Measurements from ENCODE around the gene SNCB. TPM values are rescaled to one million over a fixed set of nuclear protein-coding genes. Genes with fewer than 3 reads are reported as not detected.

SNCB gene
- total RNA-seq, 1 experiment from 2014 or later = 2.1 TPM

DNA sequence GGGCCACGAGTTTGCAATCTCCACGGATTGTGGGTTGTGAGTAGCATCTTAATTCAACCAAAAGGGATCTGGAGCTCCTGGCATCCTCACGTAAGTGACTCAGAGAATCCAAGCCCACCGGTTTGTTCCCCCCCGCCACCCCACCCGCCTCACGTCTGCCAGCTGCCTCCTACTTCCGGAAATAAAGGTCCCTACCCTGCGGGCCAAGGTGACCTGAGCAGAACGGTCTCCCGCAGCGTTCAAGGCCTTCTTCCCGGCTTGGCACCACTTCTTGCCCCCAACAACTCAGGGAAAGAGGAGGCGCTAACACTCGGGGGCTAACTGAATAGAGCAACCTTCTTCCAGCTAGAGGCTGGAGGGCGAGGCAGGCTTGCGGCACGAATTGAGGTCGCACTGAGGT is 11.6 kb downstream of the SNCB start:
- BruUV-seq (replicated peaks) = no TSS peak
- Histone ChIP-seq H3K79me2 (ENCODE audit: low read length) (no peaks in the 10 kb centered on the region), H3F3A (ENCODE audit: low read length, unreplicated experiment) (no peaks in the 10 kb centered on the region), H3K9ac (ENCODE audit: low read length) (no peak overlapping the region), H3K9me3 (ENCODE audit: low read length) (no peaks in the 10 kb centered on the region), H3K27ac (ENCODE audit: low read length) (no peak overlapping the region), H3K4me2 (ENCODE audit: low read length) (no peak overlapping the region), H3K4me3 (ENCODE audit: low read length) (no peak overlapping the region), H2AFZ (ENCODE audit: low read length) (no peak overlapping the region), H3K9me2 (replicated peaks; ENCODE audit: low read length) (no peaks in the 10 kb centered on the region), H3K36me3 (ENCODE audit: low read depth, low read length) (no peaks in the 10 kb centered on the region), H3K27me3 (ENCODE audit: low read length) (peaks cover 18% of the 10 kb centered on the region), H3K4me1 (ENCODE audit: insufficient read depth, low read length) (peaks cover 21% of the 10 kb centered on the region), H4K20me1 (ENCODE audit: low read length) (no peaks in the 10 kb centered on the region)
- POLR2A ChIA-PET (ENCODE audit: unreplicated experiment) = no interaction called here
- CTCF ChIA-PET = no interaction called here
- intact Hi-C loops (cut with micrococcal nuclease) = no loop called here
- no peak for ATAC-seq
- TF ChIP-seq, protein P1, sequence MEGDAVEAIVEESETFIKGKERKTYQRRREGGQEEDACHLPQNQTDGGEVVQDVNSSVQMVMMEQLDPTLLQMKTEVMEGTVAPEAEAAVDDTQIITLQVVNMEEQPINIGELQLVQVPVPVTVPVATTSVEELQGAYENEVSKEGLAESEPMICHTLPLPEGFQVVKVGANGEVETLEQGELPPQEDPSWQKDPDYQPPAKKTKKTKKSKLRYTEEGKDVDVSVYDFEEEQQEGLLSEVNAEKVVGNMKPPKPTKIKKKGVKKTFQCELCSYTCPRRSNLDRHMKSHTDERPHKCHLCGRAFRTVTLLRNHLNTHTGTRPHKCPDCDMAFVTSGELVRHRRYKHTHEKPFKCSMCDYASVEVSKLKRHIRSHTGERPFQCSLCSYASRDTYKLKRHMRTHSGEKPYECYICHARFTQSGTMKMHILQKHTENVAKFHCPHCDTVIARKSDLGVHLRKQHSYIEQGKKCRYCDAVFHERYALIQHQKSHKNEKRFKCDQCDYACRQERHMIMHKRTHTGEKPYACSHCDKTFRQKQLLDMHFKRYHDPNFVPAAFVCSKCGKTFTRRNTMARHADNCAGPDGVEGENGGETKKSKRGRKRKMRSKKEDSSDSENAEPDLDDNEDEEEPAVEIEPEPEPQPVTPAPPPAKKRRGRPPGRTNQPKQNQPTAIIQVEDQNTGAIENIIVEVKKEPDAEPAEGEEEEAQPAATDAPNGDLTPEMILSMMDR (conservative IDR thresholded peaks at IDR 0.05; ENCODE audit: low read depth, low read length) = no peak
- TF ChIP-seq EZH2 (IDR thresholded peaks at IDR 0.05; ENCODE audit: low read length, unreplicated experiment) = no peak
- no peak for TF ChIP-seq EZH2phosphoT487 (IDR thresholded peaks at IDR 0.05; ENCODE audit: borderline replicate concordance, low read length)
- no peak for DNase-seq

DNA sequence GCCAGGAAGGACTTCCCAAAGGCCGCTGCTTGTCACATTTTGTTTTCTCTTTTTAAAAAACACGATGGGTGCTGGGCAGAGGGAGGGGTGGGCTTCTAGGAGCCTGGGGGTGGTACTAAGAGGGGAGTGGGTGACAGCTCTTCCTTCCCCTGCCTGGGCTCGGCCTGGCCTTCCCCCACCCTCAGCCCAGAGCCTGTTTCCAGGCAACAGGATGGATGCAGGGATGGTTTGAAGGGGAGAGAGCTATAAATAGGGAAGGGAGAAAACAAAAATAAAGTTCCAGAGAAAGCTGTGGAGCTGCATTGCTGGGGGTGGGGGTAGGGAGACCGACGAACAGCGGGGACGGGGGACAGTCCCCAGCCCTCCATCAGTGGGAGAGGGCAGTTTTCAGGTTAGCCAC is 13.8 kb downstream of the SNCB start:
- no peak for DNase-seq
- Histone ChIP-seq H3F3A (ENCODE audit: low read length, unreplicated experiment) (no peaks in the 10 kb centered on the region), H3K9me2 (replicated peaks; ENCODE audit: low read length) (no peaks in the 10 kb centered on the region), H3K4me1 (ENCODE audit: insufficient read depth, low read length) (peaks cover 26% of the 10 kb centered on the region), H3K9ac (ENCODE audit: low read length) (no peak overlapping the region), H3K27ac (ENCODE audit: low read length) (no peak overlapping the region), H3K27me3 (ENCODE audit: low read length) (peaks cover 18% of the 10 kb centered on the region), H3K36me3 (ENCODE audit: low read depth, low read length) (no peaks in the 10 kb centered on the region), H3K79me2 (ENCODE audit: low read length) (no peaks in the 10 kb centered on the region), H2AFZ (ENCODE audit: low read length) (no peak overlapping the region), H3K4me2 (ENCODE audit: low read length) (no peak overlapping the region), H3K4me3 (ENCODE audit: low read length) (no peak overlapping the region), H4K20me1 (ENCODE audit: low read length) (no peaks in the 10 kb centered on the region), H3K9me3 (ENCODE audit: low read length) (no peaks in the 10 kb centered on the region)
- no TSS peak for BruUV-seq (replicated peaks)
- intact Hi-C loops (cut with micrococcal nuclease) = no loop called here
- CTCF ChIA-PET = interaction anchor here (0.6 kb wide), 1 partner anchor 44 kb away, joined by 14 read pairs; no protein-coding TSS in a partner anchor
- POLR2A ChIA-PET (ENCODE audit: unreplicated experiment) = no interaction called here
- no peak for TF ChIP-seq EZH2phosphoT487 (IDR thresholded peaks at IDR 0.05; ENCODE audit: borderline replicate concordance, low read length)
- TF ChIP-seq EZH2 (IDR thresholded peaks at IDR 0.05; ENCODE audit: low read length, unreplicated experiment) = no peak
- TF ChIP-seq, protein P1 (conservative IDR thresholded peaks at IDR 0.05; ENCODE audit: low read depth, low read length) = no peak
- ATAC-seq = no peak

DNA sequence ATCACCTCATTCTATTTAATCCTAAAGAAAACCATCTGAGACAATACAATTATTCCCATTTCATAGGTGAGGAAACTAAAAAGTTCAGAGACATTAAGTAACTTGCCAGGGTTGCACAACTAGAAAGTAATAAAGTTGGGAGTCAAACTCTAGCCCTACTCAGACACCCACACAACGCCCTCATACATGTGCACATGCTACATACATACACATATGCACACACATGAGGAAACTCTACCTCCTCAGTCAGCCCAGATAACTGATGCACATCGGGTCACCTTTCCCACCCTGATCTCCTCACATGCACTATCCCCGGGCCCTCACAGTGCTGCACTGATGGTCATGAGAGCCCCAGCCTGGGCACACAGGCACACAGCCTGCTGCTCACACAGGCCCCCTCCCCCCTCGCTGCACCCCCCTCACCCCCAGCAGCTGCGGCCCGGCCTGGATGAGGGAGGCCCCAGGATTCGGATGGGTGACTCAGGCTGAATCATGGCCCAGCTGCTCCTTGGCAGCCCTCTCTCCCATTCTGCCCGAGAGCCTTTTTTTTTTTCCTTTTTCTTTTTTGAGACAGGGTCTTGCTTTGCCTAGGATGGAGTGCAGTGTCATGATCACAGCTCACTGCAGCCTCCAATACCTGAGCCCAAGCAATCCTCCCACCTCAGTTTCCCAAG is 15.4 kb downstream of the SNCB start:
- POLR2A ChIA-PET (ENCODE audit: unreplicated experiment) = no interaction called here
- BruUV-seq (replicated peaks) = no TSS peak
- H3K9me2 ChIP-seq (replicated peaks; ENCODE audit: low read length) = no peaks in the 10 kb centered on the region
- no peak overlapping the region for H2AFZ ChIP-seq (ENCODE audit: low read length)
- no peak overlapping the region for H3K4me3 ChIP-seq (ENCODE audit: low read length)
- no peaks in the 10 kb centered on the region for H3K9me3 ChIP-seq (ENCODE audit: low read length)
- no peaks in the 10 kb centered on the region for H3K36me3 ChIP-seq (ENCODE audit: low read depth, low read length)
- peaks cover 6% of the 10 kb centered on the region for H3K27me3 ChIP-seq (ENCODE audit: low read length)
- H3F3A ChIP-seq (ENCODE audit: low read length, unreplicated experiment) = no peaks in the 10 kb centered on the region
- CTCF ChIA-PET = interaction anchor here (0.7 to 0.9 kb wide), 2 partner anchors 15 to 46 kb away, joined by 5 to 7 read pairs; partner anchors contain the start of genes EIF4E1B and SNCB
- H3K4me1 ChIP-seq (ENCODE audit: insufficient read depth, low read length) = peaks cover 22% of the 10 kb centered on the region
- H3K79me2 ChIP-seq (ENCODE audit: low read length) = no peaks in the 10 kb centered on the region
- H3K9ac ChIP-seq (ENCODE audit: low read length) = no peak overlapping the region
- peak overlapping the region; percentile 32; the same call in 1 of the 2 replicates for H3K4me2 ChIP-seq (ENCODE audit: low read length)
- H4K20me1 ChIP-seq (ENCODE audit: low read length) = no peaks in the 10 kb centered on the region
- TF ChIP-seq, protein P1 (conservative IDR thresholded peaks at IDR 0.05; ENCODE audit: low read depth, low read length) = no peak
- no peak for TF ChIP-seq EZH2phosphoT487 (IDR thresholded peaks at IDR 0.05; ENCODE audit: borderline replicate concordance, low read length)
- no peak for TF ChIP-seq EZH2 (IDR thresholded peaks at IDR 0.05; ENCODE audit: low read length, unreplicated experiment)
- no peak overlapping the region for H3K27ac ChIP-seq (ENCODE audit: low read length)
- peak; percentile 86 for ATAC-seq
- intact Hi-C loops (cut with micrococcal nuclease) = no loop called here
- DNase-seq = peak; percentile 79

Measured in PC-3 (cell line).